ENCODE data around the gene SNAPC2. TPM values are rescaled to one million over a fixed set of nuclear protein-coding genes. Genes with fewer than 3 reads are reported as not detected.
A peak's percentile ranks its signal among the peaks of the same experiment; 100 is the strongest.

SNAPC2 gene
- total RNA-seq, 1 donor from 2014 or later = 10.8 TPM

DNA sequence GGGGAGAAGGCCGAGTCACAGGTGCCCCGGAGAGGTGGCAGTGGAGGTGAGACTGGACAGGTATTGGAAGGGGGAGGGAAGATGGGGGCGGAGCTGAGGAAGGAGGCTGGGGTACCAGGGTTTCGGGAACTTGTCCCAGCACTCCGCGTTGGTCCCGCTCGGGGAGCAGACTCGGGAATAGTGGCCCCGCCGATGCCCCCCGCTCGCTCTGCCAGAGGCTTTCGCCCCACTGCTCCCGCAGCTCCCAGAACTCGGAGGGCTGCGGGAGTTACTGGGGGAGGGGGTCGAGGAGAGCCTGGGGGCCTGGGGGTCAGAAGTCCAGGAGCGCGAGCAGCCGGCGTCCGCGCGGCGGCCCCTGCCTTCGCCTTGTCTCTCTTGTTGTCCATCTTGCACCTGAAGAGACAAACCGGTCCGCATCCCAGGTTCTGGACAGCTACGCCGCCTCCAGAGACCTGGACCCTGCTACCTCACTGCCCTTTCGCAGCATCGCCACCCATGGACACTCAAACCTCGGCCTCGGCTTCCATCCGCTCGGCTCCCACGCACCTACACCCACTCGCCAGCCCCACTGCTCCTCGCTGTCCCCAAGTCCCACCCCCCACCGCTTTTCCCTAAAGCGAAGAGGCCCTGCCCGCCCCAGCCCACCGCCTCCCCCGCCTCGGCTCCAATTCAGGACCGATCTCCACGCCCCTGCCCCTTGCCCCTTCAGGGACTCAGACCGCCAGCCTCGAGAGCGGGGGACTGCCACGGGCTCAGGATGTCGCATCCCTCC is 46.6 kb upstream of the SNAPC2 start:
- peak overlapping the region; percentile 90 for H3K4me3 Mint-ChIP-seq (ENCODE audit: low read depth)
- H3K36me3 Mint-ChIP-seq (ENCODE audit: insufficient read depth) = peaks cover 10% of the 10 kb centered on the region
- no peak for DNase-seq (ENCODE audit: low spot score, unreplicated experiment)
- TF ChIP-seq, protein P1, sequence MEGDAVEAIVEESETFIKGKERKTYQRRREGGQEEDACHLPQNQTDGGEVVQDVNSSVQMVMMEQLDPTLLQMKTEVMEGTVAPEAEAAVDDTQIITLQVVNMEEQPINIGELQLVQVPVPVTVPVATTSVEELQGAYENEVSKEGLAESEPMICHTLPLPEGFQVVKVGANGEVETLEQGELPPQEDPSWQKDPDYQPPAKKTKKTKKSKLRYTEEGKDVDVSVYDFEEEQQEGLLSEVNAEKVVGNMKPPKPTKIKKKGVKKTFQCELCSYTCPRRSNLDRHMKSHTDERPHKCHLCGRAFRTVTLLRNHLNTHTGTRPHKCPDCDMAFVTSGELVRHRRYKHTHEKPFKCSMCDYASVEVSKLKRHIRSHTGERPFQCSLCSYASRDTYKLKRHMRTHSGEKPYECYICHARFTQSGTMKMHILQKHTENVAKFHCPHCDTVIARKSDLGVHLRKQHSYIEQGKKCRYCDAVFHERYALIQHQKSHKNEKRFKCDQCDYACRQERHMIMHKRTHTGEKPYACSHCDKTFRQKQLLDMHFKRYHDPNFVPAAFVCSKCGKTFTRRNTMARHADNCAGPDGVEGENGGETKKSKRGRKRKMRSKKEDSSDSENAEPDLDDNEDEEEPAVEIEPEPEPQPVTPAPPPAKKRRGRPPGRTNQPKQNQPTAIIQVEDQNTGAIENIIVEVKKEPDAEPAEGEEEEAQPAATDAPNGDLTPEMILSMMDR (IDR thresholded peaks at IDR 0.05; ENCODE audit: unreplicated experiment) = no peak
- peaks cover 8% of the 10 kb centered on the region for H3K4me1 Mint-ChIP-seq (ENCODE audit: low read depth)
- H3K27me3 Mint-ChIP-seq = no peaks in the 10 kb centered on the region
- peak overlapping the region; percentile 96 for H3K27ac Mint-ChIP-seq
- peaks cover 2% of the 10 kb centered on the region for H3K9me3 Mint-ChIP-seq (ENCODE audit: low read depth)

DNA sequence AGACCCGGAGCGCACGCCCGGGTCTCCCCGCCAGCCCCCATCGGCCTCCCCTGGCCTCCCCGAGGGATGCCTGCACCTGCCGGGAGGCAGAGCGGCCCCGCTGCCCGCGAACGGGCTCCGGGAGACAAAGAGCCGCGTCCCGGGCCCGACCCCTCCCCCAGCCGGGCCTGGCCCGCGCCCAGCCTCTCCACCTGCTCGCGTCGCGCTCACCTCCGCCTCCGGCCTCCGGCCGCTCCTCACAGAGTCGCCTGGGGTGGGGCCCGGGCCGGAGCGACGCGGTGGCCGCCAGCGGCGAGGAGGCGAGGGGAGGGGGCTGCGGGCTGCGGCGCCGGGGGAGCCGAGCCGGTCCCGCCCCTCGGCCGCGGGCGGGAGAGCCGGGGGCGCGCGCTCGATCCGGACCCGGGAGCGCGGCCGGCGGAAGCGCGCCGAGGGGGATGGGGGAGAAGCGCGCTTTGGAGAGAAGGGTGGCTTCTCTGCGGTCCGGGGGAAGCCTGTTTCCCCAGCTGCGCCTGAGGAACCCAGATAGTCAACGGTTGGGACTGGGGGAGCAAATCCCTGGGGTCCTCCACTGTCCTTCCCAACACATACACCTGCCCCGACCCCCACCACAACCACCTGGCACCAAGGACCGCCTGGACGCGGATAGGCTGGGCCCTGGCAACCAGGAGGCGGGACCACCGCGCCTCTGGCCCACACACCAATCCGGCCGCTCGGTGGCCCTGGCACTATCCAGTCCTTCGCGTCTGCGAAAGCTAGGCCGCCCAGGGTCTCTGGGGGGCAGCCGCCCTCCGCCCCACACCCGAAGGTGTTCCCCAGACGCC is 45.9 kb upstream of the SNAPC2 start, which contains the start of gene PRR36:
PRR36 (minus strand) TSS at position 315 of the 821 bp plus-strand sequence. CDS start 701 bp downstream, outside the sequence.
- peak within 1 kb of the TSS; percentile 96 for H3K27ac Mint-ChIP-seq
- no peaks in the 10 kb centered on the region for H3K27me3 Mint-ChIP-seq
- peak; percentile 83 for DNase-seq (ENCODE audit: low spot score, unreplicated experiment)
- H3K4me1 Mint-ChIP-seq (ENCODE audit: low read depth) = peaks cover 8% of the 10 kb centered on the region
- peak within 1 kb of the TSS; percentile 90 for H3K4me3 Mint-ChIP-seq (ENCODE audit: low read depth)
- H3K36me3 Mint-ChIP-seq (ENCODE audit: insufficient read depth) = peaks cover 10% of the 10 kb centered on the region
- TF ChIP-seq, protein P1 (IDR thresholded peaks at IDR 0.05; ENCODE audit: unreplicated experiment) = peak; percentile 17
- H3K9me3 Mint-ChIP-seq (ENCODE audit: low read depth) = peaks cover 2% of the 10 kb centered on the region

DNA sequence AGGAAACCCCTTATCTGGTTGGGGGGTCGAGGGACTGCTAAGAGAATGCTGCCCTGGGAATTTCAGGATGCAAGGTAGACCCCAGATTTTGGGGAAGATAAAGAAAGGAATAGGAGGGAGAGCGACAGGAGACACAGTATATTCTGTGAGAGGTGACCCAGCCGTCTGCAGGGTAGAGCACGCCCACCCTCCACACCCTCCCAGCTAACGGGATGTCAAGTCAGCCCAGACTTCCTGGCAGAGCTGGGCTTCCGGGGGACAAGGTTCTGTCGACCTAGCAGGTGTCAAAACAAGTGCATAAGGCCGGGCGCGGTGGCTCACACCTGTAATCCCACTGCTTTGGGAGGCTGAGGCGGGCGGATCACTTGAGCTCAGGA is 45.3 kb upstream of the SNAPC2 start:
- no peaks in the 10 kb centered on the region for H3K27me3 Mint-ChIP-seq
- peak overlapping the region; percentile 78 for H3K4me3 Mint-ChIP-seq (ENCODE audit: low read depth)
- H3K4me1 Mint-ChIP-seq (ENCODE audit: low read depth) = peaks cover 8% of the 10 kb centered on the region
- no peak for DNase-seq (ENCODE audit: low spot score, unreplicated experiment)
- peak overlapping the region; percentile 90 for H3K27ac Mint-ChIP-seq
- peaks cover 2% of the 10 kb centered on the region for H3K9me3 Mint-ChIP-seq (ENCODE audit: low read depth)
- H3K36me3 Mint-ChIP-seq (ENCODE audit: insufficient read depth) = peaks cover 10% of the 10 kb centered on the region
- TF ChIP-seq, protein P1 (IDR thresholded peaks at IDR 0.05; ENCODE audit: unreplicated experiment) = no peak

DNA sequence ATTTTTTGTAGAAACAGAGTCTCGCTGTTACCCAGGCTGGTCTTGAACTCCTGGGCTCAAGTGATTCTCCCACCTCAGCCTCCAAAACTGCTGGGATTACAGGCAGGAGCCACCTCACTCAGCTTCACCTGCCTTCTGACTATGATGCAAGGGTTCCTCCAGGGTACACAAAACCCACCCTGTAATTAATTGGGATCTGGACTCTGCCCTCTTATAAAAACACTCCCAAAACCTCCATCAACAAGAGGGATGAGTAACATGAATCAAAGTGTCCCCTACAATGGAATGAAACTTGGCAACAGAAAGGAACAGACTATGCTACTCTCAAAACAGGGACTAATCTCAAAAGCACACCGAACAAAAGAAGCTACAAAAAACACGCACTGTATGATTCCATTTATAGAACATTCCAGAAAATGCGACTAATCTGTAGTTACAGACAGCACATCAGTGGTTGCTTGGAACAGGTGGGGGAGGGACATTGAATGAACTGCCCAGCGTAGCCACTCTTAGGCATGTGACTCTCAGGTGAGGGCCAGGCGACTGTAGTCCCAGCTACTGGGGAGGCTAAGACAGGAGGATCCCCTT is 42.8 kb upstream of the SNAPC2 start:
- DNase-seq (ENCODE audit: low spot score, unreplicated experiment) = no peak
- no peaks in the 10 kb centered on the region for H3K9me3 Mint-ChIP-seq (ENCODE audit: low read depth)

More for the DNA sequence above, 42.8 kb upstream of the SNAPC2 start:
- no peak overlapping the region for H3K4me3 Mint-ChIP-seq (ENCODE audit: low read depth)
- peaks cover 1% of the 10 kb centered on the region for H3K4me1 Mint-ChIP-seq (ENCODE audit: low read depth)
- H3K27ac Mint-ChIP-seq = no peak overlapping the region
- no peaks in the 10 kb centered on the region for H3K36me3 Mint-ChIP-seq (ENCODE audit: insufficient read depth)
- H3K27me3 Mint-ChIP-seq = peaks cover 3% of the 10 kb centered on the region
- TF ChIP-seq, protein P1 (IDR thresholded peaks at IDR 0.05; ENCODE audit: unreplicated experiment) = no peak

All from progenitor cell of endocrine pancreas (in vitro differentiated cells).